Activated T-cell treated with anti-CD3 and anti-CD28 coated beads, Interleukin-2, amount 50 U/mL, for 4 hours (primary cell): ENCODE measurements around the gene AFG1L. TPM values are rescaled to one million over a fixed set of nuclear protein-coding genes. Genes with fewer than 3 reads are reported as not detected.

Experiments
- ATAC-seq, 2 donors: fragments of 200-7000 bp; cut with Tn5 transposase; one replicate each; pipeline ENCODE4 v1.10.0; 2021
- DNase-seq: peaks from one replicate; pipeline ENCODE4 v3.0.0-alpha.2; 2020
- H3K27me3 Mint-ChIP-seq: one replicate; pipeline ENCODE4 v1.8.0; 2021; ENCODE audit warnings: low read depth, mixed read lengths
- H3K36me3 Mint-ChIP-seq: one replicate; pipeline ENCODE4 v1.8.0; 2022; ENCODE audit warnings: mixed read lengths; ENCODE audit not compliant: insufficient read depth
- H3K4me1 Mint-ChIP-seq: one replicate; pipeline ENCODE4 v1.8.0; 2021; ENCODE audit warnings: low read depth, mixed read lengths
- H3K4me3 Mint-ChIP-seq: one replicate; pipeline ENCODE4 v1.8.0; 2021; ENCODE audit warnings: mild to moderate bottlenecking, moderate library complexity, mixed read lengths
- H3K9me3 Mint-ChIP-seq: one replicate; pipeline ENCODE4 v1.8.0; 2021; ENCODE audit warnings: mixed read lengths
- total RNA-seq, 3 donors: library from RNA; stranded (reverse); gene quantifications; one replicate each; pipeline ENCODE4 v1.2.1, GENCODE V29; 2021

AFG1L gene
- total RNA-seq, 3 donors from 2014 or later: 2.0 to 4.8 (median 4.0) TPM

DNA sequence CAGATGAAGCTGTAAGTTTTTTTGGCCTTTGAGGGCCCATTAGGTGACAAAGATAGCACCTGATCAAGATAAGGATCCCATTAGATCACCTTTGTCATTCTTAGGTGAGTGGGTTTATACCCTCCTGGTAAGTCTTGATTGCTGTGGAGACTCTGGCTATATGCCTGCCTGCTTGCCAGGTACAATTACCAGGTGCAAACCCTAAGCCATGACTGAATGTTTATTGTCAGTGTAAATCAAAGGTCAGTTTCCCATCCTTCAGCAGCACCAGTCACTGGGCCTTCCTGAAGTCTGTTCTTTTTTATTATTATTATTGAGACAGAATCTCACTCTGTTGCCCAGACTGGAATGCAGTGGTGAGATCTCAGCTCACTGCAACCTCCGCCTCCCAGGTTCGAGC is 159.5 kb downstream of the AFG1L start:
- peaks cover 4% of the 10 kb centered on the region for H3K36me3 Mint-ChIP-seq
- no peak overlapping the region for H3K4me3 Mint-ChIP-seq
- H3K4me1 Mint-ChIP-seq: peaks cover 4% of the 10 kb centered on the region
- no peaks in the 10 kb centered on the region for H3K9me3 Mint-ChIP-seq
- H3K27me3 Mint-ChIP-seq: no peaks in the 10 kb centered on the region
- DNase-seq: no peak
- no peak for ATAC-seq

DNA sequence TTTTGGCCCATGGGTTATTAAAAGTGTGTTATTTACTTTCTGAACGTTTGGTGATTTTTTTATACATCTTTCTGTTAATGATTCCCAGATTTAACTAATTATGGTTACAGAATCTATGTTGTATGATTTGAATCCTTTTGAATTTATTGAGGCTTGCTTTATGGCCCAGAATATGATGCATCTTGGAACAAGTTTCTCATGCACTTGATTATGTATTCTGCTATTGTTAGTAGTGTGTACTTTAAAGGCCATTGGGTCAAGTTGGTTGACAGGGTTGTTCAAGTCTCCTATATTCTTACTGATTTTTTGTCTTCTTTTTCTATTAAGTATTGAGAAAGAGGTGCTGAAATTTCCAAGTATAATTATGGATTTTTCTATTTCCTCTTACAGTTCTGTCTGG is 160.8 kb downstream of the AFG1L start:
- Mint-ChIP-seq H3K36me3 (peaks cover 4% of the 10 kb centered on the region), H3K27me3 (no peaks in the 10 kb centered on the region), H3K4me3 (no peak overlapping the region), H3K9me3 (no peaks in the 10 kb centered on the region), H3K4me1 (peaks cover 4% of the 10 kb centered on the region)
- ATAC-seq: no peak
- DNase-seq: no peak

DNA sequence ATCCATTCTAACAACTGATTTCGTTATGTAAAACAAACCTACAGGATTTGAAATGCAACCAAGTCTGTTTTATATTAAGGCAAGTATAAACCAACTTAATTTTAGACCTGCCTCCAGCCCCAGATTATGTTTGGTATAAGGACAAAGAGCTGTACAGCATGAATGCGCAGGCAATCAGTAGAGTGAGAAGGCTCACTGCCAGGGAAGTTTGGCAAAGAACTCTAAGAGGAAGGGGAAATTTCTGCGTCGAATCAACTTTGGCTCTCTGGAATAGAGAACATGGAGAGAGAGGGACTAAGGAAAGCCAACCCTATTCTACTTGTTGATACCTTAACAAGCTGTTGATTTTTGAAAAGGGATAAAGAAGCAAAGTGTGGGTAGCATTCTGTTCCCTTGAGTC is 168.9 kb downstream of the AFG1L start:
- H3K9me3 Mint-ChIP-seq: no peaks in the 10 kb centered on the region
- ATAC-seq (no peak), DNase-seq (no peak)
- H3K4me3 Mint-ChIP-seq: no peak overlapping the region
- no peaks in the 10 kb centered on the region for H3K4me1 Mint-ChIP-seq
- H3K27me3 Mint-ChIP-seq: no peaks in the 10 kb centered on the region
- H3K36me3 Mint-ChIP-seq: no peaks in the 10 kb centered on the region

DNA sequence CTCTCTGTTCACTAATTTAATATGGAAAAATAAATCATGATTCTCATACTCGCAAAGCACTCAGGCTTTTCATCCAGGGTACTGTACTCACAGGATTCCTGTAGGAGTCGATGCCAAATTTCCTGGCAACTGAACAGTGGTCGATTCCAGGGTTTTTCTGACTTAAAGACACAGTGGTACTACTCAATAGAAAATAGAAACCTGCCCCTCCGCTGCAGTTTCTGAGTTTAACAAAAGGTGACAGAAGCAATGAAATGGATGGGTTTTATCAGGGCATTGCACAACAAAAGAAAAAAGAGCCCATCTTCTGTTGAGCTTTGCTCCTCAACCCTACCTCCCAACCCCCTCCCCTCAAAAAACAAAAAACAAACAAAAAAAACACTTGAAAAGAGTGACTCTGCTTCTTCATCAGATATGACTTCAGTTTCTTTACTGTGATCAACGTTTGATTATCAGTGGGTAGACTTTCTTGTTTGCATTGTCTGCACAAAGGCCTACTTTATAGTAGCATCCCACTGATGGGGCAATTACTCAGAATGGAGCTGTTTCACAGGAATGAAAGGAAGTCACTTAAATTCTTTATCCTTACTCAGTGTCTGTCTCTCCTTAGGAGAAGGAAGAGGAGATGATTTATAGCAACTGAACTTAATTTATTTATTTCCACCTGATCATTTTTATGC is 169.7 kb downstream of the AFG1L start:
- peaks cover 1% of the 10 kb centered on the region for H3K36me3 Mint-ChIP-seq
- DNase-seq (no peak), ATAC-seq (no peak)
- no peaks in the 10 kb centered on the region for H3K9me3 Mint-ChIP-seq
- no peaks in the 10 kb centered on the region for H3K27me3 Mint-ChIP-seq
- H3K4me1 Mint-ChIP-seq: no peaks in the 10 kb centered on the region
- no peak overlapping the region for H3K4me3 Mint-ChIP-seq

DNA sequence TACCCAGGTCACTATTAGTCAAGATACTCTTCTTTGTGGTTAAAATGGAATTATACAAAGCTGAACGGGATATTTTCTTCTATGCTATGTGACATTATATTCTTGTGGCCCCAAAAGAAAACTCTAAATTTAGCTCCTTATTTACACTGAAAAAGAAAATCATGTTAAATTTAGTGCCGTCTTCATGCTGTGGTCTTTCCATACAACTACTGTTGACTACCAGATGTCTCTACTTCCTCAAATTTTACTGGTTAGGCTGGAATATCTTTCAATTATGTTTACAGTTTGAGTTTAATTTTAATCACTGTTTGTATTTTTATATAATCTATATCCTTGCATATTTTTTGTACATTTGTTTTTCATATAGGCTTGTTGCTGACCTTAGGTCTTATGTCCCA is 170.2 kb downstream of the AFG1L start:
- DNase-seq (no peak), ATAC-seq (no peak)
- Mint-ChIP-seq H3K4me3 (no peak overlapping the region), H3K36me3 (peaks cover 1% of the 10 kb centered on the region), H3K9me3 (no peaks in the 10 kb centered on the region), H3K4me1 (no peaks in the 10 kb centered on the region), H3K27me3 (no peaks in the 10 kb centered on the region)

DNA sequence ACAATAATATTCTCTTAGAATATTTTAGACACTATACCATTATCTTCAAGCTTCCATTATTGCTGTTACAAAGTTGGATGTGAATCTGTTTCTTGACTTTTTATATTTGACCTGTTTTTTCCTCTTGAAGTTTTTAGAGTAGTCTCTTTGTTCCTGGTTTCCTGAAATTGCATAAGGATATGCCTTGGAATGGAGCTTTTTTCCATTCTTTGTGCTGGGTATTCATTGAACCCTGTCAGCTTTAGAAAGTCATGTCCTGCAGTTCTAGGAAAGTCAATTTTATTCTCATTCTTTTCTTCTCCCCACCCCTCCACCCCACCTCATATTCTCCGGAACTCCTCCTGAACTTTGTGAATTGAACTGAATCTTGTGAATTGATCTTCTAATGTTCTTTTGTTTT is 173.5 kb downstream of the AFG1L start:
- Mint-ChIP-seq H3K9me3 (no peaks in the 10 kb centered on the region), H3K4me3 (no peak overlapping the region), H3K27me3 (no peaks in the 10 kb centered on the region), H3K36me3 (peaks cover 8% of the 10 kb centered on the region), H3K4me1 (no peaks in the 10 kb centered on the region)
- DNase-seq (no peak), ATAC-seq (no peak)

DNA sequence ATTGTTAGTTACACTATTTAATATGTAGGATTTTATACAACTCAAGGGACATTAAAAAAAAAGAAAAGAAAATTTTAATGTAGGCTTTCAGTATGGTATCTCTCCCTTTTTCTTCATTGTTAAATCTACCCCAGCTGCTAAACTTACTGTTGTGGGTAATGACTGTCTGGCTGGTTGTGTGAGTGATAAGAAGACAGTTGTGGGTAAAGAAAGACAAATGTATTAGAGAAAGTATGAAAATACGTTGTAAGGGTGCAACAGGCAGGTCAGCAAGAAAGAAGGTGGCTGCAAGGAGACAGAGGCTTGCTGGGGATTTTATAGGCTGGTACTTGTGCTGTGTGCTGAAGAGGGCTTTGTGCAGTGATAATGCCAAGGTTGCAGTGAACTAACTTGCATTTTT is 174.5 kb downstream of the AFG1L start:
- Mint-ChIP-seq H3K4me1 (no peaks in the 10 kb centered on the region), H3K27me3 (no peaks in the 10 kb centered on the region), H3K9me3 (no peaks in the 10 kb centered on the region), H3K36me3 (peaks cover 8% of the 10 kb centered on the region), H3K4me3 (no peak overlapping the region)
- DNase-seq: no peak
- no peak for ATAC-seq

DNA sequence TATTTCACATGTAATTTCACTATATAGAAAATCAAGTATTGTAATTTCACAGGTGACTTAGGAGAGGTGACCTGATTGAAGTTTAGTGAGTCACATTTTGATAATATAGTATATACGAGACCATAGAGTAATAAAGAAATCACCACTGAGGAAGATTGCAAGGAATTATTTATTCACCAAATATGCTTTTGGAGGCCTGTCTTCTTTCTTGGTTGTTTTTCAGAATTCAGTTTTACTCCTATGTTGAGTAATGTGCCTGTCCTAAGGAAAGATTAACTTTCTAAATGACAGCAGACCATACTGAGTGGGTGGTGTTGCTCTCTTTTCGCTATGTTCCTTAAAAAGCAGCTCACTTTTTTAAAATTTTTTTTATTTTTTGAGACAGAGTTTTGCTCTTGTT is 178.3 kb downstream of the AFG1L start:
- Mint-ChIP-seq H3K36me3 (peaks cover 16% of the 10 kb centered on the region), H3K27me3 (no peaks in the 10 kb centered on the region), H3K4me3 (no peak overlapping the region), H3K9me3 (no peaks in the 10 kb centered on the region), H3K4me1 (no peaks in the 10 kb centered on the region)
- DNase-seq: no peak
- ATAC-seq: peak; percentile 75 to 83

DNA sequence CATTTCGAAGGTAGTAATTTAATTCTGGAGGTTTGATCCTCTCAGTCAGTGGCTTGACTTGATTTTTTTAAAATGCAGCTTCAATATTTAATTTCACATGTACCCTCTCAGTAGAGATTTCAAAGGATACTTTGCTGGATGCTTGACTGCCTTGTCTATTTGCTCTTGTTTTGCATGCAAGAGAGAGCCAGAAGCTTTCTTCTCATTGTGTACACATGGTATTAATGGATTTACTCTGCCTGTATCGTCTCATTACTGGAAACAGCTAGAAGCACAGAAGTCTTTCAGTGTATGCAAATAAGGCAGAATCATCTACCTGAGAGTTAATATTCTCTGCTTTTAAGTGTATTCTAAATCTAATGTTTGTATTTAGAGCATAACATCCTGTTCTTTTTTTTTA is 181.5 kb downstream of the AFG1L start:
- Mint-ChIP-seq H3K4me3 (no peak overlapping the region), H3K36me3 (peaks cover 29% of the 10 kb centered on the region), H3K27me3 (no peaks in the 10 kb centered on the region), H3K4me1 (no peaks in the 10 kb centered on the region), H3K9me3 (no peaks in the 10 kb centered on the region)
- no peak for ATAC-seq
- DNase-seq: no peak

DNA sequence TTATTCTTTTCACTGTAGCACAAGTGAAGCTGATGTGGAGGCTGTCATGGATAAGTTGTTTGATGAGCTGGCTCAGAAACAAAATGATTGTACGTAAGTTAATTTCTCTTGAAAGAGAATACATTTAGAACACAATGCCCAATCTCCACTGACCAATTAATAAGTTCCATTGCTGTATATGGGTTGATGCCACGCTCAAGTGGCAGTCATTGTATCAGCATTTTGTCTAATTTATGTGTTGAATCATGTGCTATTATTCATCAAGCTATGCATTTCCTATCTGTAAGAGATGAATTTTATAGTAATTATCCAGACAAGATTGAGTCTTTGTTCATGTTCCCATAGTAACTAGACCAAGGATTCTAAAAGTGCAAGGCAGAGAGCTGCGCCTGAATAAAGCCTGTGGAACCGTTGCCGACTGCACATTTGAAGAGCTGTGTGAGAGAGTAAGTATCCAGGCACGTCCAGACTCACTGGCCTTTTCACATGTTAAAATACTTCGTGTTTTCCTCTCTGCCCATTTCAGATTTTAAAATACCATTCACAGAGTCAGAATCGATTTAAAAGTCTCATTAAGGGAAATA is 182.1 kb downstream of the AFG1L start:
- peaks cover 29% of the 10 kb centered on the region for H3K36me3 Mint-ChIP-seq
- H3K4me1 Mint-ChIP-seq: no peaks in the 10 kb centered on the region
- H3K27me3 Mint-ChIP-seq: no peaks in the 10 kb centered on the region
- no peaks in the 10 kb centered on the region for H3K9me3 Mint-ChIP-seq
- DNase-seq (no peak), ATAC-seq (no peak)
- no peak overlapping the region for H3K4me3 Mint-ChIP-seq

DNA sequence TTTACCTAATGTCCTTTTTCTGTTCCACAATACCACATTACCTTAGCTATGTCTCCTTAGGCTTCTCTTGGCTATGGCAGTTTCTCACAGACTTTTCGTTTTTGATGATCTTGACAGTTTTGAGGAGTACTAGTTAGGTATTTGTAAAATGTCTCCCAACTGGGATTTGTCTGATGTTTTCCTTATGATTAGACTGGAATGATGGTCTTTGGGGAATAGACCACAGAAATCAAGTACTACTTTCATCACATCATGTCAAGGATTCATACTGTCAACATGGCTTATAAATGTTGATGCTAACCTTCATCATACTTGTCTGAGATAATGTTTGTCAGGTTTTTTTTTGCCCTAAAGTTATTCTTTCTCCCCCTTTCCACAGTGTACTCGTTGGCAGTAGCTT is 187.7 kb downstream of the AFG1L start:
- DNase-seq (no peak), ATAC-seq (no peak)
- H3K9me3 Mint-ChIP-seq: peaks cover 6% of the 10 kb centered on the region
- no peaks in the 10 kb centered on the region for H3K27me3 Mint-ChIP-seq
- peaks cover 34% of the 10 kb centered on the region for H3K36me3 Mint-ChIP-seq
- H3K4me3 Mint-ChIP-seq: no peak overlapping the region
- no peaks in the 10 kb centered on the region for H3K4me1 Mint-ChIP-seq

DNA sequence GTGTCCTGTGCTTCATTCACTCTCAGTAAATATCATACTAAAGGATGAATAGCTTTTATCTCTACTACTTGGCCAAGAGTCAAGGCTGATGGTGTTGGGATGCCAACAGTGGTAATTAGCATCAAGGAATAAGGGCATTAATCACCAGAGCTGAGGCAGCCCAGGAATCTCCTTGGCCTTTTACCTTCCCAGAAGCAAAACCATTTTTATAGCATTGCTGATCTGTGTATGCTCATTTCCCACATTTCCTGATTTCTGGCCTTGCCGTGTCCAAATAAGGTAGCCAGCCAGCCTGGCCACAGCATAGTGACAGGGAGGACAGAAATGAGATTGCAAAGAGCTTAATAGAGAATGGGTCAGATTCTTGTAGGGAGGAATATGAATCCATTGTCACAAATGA is 189.2 kb downstream of the AFG1L start:
- peaks cover 29% of the 10 kb centered on the region for H3K36me3 Mint-ChIP-seq
- peaks cover 6% of the 10 kb centered on the region for H3K9me3 Mint-ChIP-seq
- H3K4me3 Mint-ChIP-seq: no peak overlapping the region
- ATAC-seq: no peak
- no peaks in the 10 kb centered on the region for H3K4me1 Mint-ChIP-seq
- DNase-seq: no peak
- H3K27me3 Mint-ChIP-seq: no peaks in the 10 kb centered on the region

DNA sequence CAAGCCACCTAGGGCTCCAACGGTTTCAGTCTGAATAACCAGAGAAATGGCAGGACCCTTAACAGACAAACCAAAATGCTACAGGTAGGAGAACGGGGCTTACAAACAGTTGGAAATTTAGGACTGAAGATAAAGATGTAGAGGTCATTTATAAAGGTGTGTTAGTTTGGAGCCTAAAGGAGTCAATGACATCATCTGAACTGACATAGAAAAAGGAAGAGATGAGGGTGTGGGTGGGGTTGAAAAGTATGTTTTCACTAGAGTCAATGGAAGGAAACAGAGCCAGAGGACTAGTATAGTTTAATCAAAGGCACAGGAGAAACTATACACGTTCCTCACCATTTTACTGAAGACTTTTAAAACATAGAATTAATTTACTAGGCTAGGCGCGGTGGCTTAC is 194.8 kb downstream of the AFG1L start:
- Mint-ChIP-seq H3K4me3 (no peak overlapping the region), H3K9me3 (no peaks in the 10 kb centered on the region), H3K4me1 (no peaks in the 10 kb centered on the region), H3K36me3 (peaks cover 4% of the 10 kb centered on the region), H3K27me3 (no peaks in the 10 kb centered on the region)
- ATAC-seq (no peak), DNase-seq (no peak)

DNA sequence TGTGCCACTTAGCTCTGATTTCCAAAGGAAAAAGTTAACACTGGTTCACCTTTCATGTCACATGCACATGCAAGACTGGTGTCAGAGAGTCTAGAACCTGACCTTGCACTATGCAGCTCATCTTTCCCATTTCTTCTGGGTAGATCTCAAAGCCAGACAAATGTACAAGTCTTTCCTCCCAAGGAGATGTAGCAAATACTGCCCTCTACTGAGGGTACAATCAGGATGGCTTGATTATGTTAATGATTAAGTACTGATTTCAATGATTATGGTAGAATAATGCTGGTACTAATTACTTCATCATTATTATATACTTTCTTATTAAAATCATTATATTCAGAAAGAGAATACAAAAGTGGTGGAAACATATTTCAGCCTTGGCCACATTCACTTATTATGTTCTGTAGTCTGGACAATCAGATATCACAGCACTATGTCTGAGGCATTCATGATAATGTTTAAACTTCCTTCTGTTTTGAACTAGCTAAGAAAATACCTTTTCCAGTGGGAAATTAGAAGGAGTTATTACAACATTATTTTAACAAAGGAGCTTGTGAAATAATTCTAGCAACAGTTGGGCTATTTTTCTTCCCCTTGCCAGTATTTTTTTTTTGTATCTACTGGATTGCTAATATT is 197.4 kb downstream of the AFG1L start:
- Mint-ChIP-seq H3K4me1 (no peaks in the 10 kb centered on the region), H3K36me3 (peaks cover 4% of the 10 kb centered on the region), H3K9me3 (no peaks in the 10 kb centered on the region), H3K27me3 (no peaks in the 10 kb centered on the region), H3K4me3 (no peak overlapping the region)
- peak in 1 of 2 donors; percentile 37 for ATAC-seq
- DNase-seq: no peak

DNA sequence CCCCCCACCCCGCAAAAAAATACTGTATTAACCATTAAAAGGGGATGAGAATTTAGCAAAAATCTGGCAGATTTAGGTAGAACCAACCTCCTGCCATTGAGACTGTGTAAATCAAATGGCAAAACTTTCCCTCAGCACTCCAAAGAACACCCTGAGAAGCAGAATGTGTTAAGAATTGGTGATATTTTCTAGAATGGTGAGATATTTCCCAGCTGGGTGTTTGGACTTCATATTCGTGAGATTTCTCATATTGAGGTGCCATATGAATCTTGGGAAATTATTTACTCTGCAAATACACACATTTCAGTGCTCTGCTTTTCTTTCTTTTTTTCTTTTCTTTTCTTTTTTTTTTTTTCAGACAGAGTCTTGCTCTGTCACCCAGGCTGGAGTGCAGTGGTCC is 199.6 kb downstream of the AFG1L start:
- ATAC-seq: no peak
- no peaks in the 10 kb centered on the region for H3K4me1 Mint-ChIP-seq
- no peak overlapping the region for H3K4me3 Mint-ChIP-seq

More for the DNA sequence above, 199.6 kb downstream of the AFG1L start:
- Mint-ChIP-seq H3K36me3 (no peaks in the 10 kb centered on the region), H3K27me3 (no peaks in the 10 kb centered on the region), H3K9me3 (no peaks in the 10 kb centered on the region)
- no peak for DNase-seq
